Sciatic nerve (tissue), 2 donors: ENCODE measurements around the gene FLRT3. TPM values are rescaled to one million over a fixed set of nuclear protein-coding genes. Genes with fewer than 3 reads are reported as not detected.

ENCODE experiments used
- ATAC-seq: fragments of 200-7000 bp; cut with Tn5 transposase; one replicate; pipeline ENCODE4 v1.9.1; 2020; ENCODE audit warnings: mild to moderate bottlenecking, moderate library complexity
- DNase-seq: peaks from one replicate; pipeline ENCODE4 v3.0.0-alpha.2; 2020; ENCODE audit warnings: low spot score
- intact Hi-C: fragments of 100-400 bp; cut with DNase I; formaldehyde crosslinking; loops from one replicate; pipeline ENCODE4 v1.14.2; 2022
- total RNA-seq: library from RNA; stranded (reverse); fragmentation: NEBNext Ultra II Directional; extraction: Animal tissue kit (Norgen Biotek cat#: 25700); gene quantifications from one replicate; pipeline ENCODE4 v1.2.1, GENCODE V29; 2021
- donor health status: DM: no; HTN: no; CAD: no.
- donor health status: DM: no; HTN: no; CAD: no.

Gene FLRT3
- total RNA-seq, 1 donor from 2014 or later = 29.3 TPM

DNA sequence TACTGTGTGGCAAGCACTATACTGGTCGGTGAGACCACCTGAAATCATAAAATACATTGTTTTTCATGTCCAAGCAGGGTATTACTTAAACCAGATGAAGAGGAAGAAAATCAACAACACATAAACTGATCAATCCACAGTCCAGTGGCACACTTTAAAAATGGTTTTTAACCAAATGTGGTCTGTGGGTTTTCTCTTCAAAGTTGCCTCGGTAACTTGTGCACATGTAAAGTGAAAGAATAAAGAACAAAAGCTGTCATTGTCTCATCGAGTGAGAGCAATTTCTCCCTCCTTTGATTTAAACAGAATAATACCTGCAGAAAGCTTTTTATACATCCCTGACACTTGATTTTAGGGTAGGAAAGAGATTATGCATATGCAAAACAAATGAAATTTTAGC is 3.7 kb downstream of the FLRT3 start:
- DNase-seq = no peak
- no peak for ATAC-seq
- intact Hi-C loops = no loop called here

DNA sequence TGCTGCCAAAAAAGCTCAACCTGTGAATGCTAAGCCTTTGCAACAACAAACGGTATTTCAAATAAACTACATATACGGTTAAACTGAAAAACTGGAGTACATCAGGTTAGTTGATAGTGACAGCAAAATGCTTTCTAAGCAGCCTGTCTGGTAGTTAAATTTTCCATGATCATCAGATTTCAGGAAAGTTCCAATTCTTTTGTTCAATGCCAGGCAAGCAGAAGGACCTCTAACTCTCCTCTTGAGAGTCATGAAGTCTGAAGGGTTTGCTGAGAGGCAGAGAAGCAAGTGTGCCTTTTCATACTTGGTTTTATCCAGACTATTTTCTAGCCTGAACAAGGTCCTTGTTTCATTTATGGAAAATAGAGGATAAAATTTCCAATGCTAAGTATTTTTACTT is 4.5 kb downstream of the FLRT3 start:
- intact Hi-C loops = no loop called here
- ATAC-seq = no peak
- DNase-seq = no peak

DNA sequence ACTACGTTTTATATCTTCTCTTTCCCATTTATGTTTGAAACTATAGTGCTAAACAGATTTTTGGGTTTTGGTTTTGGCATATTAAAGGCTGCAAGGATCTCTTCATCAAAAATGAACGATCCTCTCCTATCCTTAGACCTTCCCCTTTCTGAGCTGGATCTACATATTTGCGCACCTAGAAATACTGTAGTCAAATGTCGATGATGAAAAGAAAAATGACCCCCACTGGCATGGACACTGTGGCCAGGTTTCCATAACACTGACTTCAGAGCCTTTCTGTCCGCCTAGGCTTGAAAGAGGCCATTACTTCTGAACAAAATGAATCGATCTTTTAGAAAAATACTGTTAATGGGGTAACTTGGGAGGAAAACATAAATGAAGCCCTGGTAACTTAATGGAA is 5.8 kb downstream of the FLRT3 start:
- DNase-seq (no peak), ATAC-seq (no peak)
- intact Hi-C loops = no loop called here

DNA sequence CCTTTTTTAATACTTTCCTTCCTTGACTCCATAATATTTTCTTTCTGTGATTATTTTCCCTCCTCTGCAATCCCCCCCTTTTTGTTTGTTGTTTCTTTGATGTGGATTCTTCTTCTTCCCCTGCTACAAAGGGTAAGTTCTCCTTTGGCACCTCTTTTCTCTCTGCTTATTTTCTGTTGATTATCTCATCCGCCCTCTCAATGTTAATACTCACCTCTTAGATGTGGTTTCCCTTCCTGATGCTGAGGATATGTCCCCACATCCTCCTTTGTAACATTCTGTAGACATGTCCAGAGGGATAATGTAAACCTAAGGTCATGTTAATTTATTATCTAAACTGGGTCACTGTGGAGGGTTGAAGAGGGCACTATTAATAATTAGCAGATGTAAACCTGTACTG is 17.7 kb downstream of the FLRT3 start:
- DNase-seq = no peak
- no peak for ATAC-seq

DNA sequence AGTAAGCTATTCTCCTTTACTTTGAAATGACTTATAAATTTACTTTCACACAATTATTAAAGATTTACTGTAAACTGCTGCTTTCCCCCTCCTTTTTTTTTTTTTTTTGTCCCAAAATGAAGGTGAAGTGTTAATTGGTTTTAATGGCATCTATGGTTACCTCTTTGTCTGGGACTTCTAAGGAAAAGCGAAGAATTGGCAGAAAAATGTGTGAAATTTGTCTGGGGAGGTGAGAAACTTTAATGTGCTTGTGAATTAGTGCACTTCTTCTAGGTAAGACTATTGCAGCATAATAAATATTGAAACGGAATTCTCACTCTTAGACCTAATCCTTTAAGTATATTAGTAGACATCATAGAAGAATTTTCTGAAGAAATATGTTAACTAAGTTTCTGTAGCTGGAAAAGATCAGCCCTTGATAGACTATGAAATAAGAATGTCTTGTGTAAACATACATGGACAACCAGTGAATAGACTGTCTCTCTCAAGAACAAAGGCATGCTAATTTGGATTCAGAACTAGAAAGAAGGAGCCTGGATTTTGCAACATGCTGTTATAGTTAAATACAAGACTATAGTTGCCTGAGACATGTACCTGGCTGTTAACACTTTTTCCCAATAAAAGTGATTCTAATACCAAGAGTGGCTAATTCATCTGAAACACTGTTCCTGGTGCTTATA is 23.9 kb downstream of the FLRT3 start:
- intact Hi-C loops = no loop called here
- no peak for DNase-seq
- no peak for ATAC-seq

More for the DNA sequence above, 17.7 kb downstream of the FLRT3 start:
- intact Hi-C loops = no loop called here

GRCh38 chr20:14312001-14312400 is 25.4 kb downstream of the FLRT3 start:
- intact Hi-C loops = no loop called here
- DNase-seq (no peak), ATAC-seq (no peak)

DNA sequence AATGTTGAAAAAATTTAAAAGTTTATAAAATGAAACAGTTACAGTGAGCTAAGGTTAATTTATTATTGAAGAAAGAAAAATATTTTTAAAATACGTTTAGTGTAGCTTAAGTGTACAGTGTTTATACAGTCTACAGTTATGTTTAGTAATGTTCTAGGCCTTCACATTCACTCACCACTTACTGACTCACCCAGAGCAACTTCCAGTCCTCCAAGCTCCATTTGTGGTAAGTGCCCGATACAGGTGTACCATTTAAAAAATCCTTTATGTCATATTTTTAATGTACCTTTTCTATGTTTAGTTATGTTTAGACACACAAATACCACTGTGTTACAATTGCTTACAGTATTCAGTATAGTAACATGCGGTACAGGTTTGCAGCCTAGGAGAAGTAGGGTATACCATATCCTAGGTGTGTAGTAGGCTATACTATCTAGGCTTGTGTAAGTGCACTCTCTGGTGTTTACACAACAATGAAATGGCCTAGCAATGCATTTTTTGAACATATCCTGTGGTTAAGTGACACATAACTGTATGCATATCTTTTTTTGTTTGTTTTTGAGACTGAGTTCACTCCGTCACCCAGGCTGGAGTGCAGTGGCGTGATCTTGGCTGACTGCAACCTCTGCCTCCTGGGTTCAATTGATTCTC is 26.3 kb downstream of the FLRT3 start:
- ATAC-seq (no peak), DNase-seq (no peak)
- intact Hi-C loops = no loop called here

DNA sequence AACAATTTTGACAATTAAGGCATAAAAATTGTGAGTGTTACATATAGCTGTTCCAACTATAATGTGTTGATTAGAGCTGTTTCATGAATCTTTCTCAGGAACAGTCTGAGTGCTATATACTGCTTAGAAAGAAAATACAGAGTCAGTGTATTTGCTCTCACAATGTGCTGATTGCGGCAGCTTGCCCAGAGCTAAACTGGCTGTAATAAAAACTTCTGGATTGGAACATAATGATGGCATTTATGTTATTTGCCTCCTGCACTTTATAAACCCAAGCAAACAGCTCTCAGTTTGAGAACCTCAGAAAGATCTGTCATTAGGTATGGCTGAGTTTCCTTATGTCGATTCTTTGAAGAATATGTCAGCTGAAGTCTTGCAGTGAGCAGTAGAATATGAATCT is 29.5 kb downstream of the FLRT3 start:
- ATAC-seq = no peak
- intact Hi-C loops = no loop called here

DNA sequence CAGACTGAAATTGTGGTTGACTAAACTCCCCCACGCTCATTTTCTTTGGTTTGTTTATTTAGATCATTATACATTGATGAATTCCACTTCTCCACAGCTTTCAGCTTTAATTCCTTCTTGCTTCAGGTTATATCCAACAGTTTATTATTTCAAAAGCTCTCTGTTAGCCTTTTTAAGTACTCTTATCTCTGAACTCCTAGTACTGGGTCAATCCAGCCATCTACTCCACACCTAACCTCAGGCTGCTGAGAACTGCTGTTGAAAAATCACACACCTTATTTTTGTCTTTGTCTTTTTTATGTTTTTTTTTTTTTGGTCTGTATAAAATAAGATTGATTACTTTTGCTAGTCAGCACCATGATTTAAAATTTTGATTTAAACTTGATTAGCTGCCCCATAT is 32.9 kb downstream of the FLRT3 start:
- intact Hi-C loops = no loop called here
- DNase-seq (no peak), ATAC-seq (no peak)

More for the DNA sequence above, 29.5 kb downstream of the FLRT3 start:
- no peak for DNase-seq

DNA sequence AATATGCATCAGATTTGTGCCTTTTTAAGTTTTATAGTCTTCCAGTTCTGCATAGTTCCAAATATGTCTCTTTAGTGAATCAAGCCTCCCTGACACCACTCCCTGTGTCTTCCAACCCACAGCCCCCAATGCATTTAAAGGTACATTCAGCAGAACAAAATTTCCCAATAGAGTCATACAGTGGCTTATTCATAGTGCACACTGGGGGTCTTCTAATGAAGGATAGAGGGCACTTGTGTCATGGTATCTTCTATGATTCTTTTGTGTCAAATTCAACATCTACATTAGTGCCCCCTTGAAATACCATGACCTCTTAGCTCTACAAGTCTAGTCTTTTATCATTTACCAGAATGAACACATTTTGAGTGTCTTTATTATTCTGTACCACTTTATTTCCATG is 33.8 kb downstream of the FLRT3 start:
- intact Hi-C loops = no loop called here
- ATAC-seq = no peak

GRCh38 chr20:14303106-14303505 is 34.3 kb downstream of the FLRT3 start:
- ATAC-seq (no peak), DNase-seq (no peak)
- intact Hi-C loops = no loop called here

More for the DNA sequence above, 33.8 kb downstream of the FLRT3 start:
- no peak for DNase-seq

DNA sequence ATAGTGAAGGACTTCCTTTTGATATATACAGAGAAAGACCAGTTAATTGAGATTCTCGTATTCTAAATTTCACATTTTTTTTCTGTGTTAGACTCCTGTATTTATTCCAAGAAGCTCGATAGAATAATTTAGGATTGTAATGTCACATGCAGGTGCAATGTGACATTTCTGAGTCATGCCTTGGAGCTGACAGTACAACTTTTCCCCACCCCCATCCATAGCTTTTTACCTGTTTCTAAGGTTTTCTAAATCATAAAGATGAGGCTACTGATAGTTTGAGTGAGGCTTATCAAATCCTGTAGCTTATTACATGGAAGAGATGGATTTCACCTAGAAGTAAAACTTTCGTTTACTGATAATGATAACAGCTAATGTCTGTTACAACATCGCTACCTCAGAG is 37.6 kb downstream of the FLRT3 start:
- no peak for ATAC-seq
- no peak for DNase-seq
- intact Hi-C loops = no loop called here

- DNase-seq = no peak
- intact Hi-C loops = no loop called here
- ATAC-seq = no peak
Observed at GRCh38 chr20:14295770-14296309, 41.6 kb downstream of the FLRT3 start.

- ATAC-seq (no peak), DNase-seq (no peak)
- intact Hi-C loops = no loop called here
Observed at GRCh38 chr20:14295238-14295637, 42.2 kb downstream of the FLRT3 start.

GRCh38 chr20:14291502-14291901 is 45.9 kb downstream of the FLRT3 start:
- ATAC-seq = no peak
- intact Hi-C loops = no loop called here
- no peak for DNase-seq

DNA sequence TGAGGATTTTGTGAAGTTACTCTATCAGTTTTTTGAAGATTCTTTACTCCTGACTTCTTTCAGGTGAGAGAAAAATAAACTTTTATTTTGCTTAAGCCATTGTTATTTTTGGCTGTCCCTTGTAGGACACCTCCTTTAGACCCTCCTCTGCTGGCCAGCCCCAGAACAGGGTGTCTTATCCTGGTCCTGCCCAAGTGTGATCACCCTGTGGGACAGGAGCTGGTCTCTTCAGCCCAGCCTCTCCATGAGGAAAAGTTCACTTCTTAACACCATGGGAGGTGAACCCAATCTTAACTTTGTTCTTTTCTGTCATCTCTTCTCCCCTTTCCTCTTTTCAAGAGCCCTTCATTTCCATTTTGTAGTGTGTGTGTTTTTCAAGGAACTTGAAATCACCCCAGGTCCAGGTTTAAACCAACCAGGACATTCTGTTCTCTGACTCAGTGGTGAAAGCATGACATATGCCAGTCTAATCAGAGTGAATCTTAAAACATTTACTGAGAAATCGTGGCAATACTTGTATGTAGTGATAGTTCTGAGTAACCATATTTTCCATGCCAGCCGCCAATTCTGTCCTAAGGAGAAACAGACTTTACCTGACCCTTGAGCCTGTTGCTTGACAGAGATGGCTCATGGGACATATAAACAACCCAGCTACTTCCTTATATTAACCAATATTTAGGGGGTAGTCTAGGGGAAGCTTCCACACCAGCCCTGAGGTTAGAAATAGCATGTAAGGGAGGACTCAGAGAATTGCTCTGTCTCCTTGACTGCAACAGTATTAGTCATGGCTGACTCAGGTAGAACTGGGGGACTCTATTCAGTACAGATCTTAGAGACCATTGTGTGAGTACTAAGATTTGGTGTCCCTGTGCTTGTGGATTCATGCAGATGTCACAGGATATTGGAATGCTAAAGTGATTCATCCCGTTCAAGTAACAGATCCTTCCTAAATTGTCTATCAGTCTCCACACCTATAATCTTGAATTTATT is 48.8 kb downstream of the FLRT3 start:
- ATAC-seq = no peak
- DNase-seq = no peak
- intact Hi-C loops = no loop called here

- ATAC-seq (no peak), DNase-seq (no peak)
- intact Hi-C loops = no loop called here
Observed at GRCh38 chr20:14284443-14284842, 53.0 kb downstream of the FLRT3 start.

- DNase-seq (no peak), ATAC-seq (no peak)
- intact Hi-C loops = no loop called here
Observed at GRCh38 chr20:14282140-14282539, 55.3 kb downstream of the FLRT3 start.
